Thymus (tissue), 11 donors: ENCODE data around the gene PKD1. TPM values are rescaled to one million over a fixed set of nuclear protein-coding genes. Genes with fewer than 3 reads are reported as not detected.
"Not testable (repeated sequence)": the region's sequence is repeated elsewhere in the genome, so short reads cannot be mapped to it uniquely, and the experiment has no call there.

Source experiments
- DNase-seq, 9 donors: peaks; one replicate each; pipeline ENCODE4 v3.0.0-alpha.2; 2013; ENCODE audit warnings: low spot score in 9 of 9, low read depth in 6 of 9, missing footprints in 1 of 9
- H3K27ac ChIP-seq, 2 donors: one replicate each; pipeline ENCODE4 v1.5.1; 2013; ENCODE audit warnings: control low read depth in 1 of 2, low read depth in 1 of 2, low read length in 1 of 2, mild to moderate bottlenecking in 1 of 2, moderate library complexity in 1 of 2
- H3K27me3 ChIP-seq, 2 donors: one replicate each; pipeline ENCODE4 v1.5.1; 2013; ENCODE audit warnings: low read length in 1 of 2; ENCODE audit not compliant: control insufficient read depth in 2 of 2, insufficient read depth in 1 of 2
- H3K36me3 ChIP-seq, 2 donors: one replicate each; pipeline ENCODE4 v1.5.1; 2013; ENCODE audit warnings: low read length in 1 of 2, mild to moderate bottlenecking in 1 of 2, moderate library complexity in 1 of 2; ENCODE audit not compliant: control insufficient read depth in 2 of 2, insufficient read depth in 2 of 2
- H3K4me1 ChIP-seq, 2 donors: one replicate each; pipeline ENCODE4 v1.5.1; 2013; ENCODE audit warnings: low read length in 2 of 2; ENCODE audit not compliant: control insufficient read depth in 2 of 2, insufficient read depth in 2 of 2
- H3K4me3 ChIP-seq, 2 donors: one replicate each; pipeline ENCODE4 v1.5.1; 2013; ENCODE audit warnings: low read length in 2 of 2, control low read depth in 1 of 2, mild to moderate bottlenecking in 1 of 2
- H3K9me3 ChIP-seq, 2 donors: one replicate each; pipeline ENCODE4 v1.5.1; 2013; ENCODE audit warnings: low read length in 1 of 2, mild to moderate bottlenecking in 1 of 2; ENCODE audit not compliant: control insufficient read depth in 2 of 2, insufficient read depth in 1 of 2
- WGBS: extraction: QIAGEN DNeasy Blood & Tissue Kit; methylation state at CpG from one replicate; pipeline ENCODE4 v1.1.7; 2013; 5-methylcytosine and 5-hydroxymethylcytosine counted together
- polyA plus RNA-seq: library from polyadenylated mRNA; stranded (reverse); fragments of 200-250 nt; gene quantifications from one replicate; pipeline ENCODE4 v1.2.3, GENCODE V29; 2013
- total RNA-seq: library from RNA; stranded (reverse); fragments of 120-200 nt; gene quantifications from one replicate; pipeline ENCODE4 v1.2.4, GENCODE V29; 2013
- donor health status: healthy.

PKD1 gene
- total and polyA plus RNA-seq, 2 donors: 13.4 to 35.3 TPM

GRCh38 chr16:2123706-2124376 lies 11.9 kb downstream of the PKD1 start:
- peaks cover 6 to 22% of the 10 kb centered on the region in 2 donors for H3K4me1 ChIP-seq
- not testable (repeated sequence) for H3K27ac ChIP-seq, H3K36me3 ChIP-seq, H3K4me3 ChIP-seq, H3K9me3 ChIP-seq, DNase-seq, H3K27me3 ChIP-seq
- WGBS: 69% methylated on average over 24 of the region's 27 CpGs

DNA sequence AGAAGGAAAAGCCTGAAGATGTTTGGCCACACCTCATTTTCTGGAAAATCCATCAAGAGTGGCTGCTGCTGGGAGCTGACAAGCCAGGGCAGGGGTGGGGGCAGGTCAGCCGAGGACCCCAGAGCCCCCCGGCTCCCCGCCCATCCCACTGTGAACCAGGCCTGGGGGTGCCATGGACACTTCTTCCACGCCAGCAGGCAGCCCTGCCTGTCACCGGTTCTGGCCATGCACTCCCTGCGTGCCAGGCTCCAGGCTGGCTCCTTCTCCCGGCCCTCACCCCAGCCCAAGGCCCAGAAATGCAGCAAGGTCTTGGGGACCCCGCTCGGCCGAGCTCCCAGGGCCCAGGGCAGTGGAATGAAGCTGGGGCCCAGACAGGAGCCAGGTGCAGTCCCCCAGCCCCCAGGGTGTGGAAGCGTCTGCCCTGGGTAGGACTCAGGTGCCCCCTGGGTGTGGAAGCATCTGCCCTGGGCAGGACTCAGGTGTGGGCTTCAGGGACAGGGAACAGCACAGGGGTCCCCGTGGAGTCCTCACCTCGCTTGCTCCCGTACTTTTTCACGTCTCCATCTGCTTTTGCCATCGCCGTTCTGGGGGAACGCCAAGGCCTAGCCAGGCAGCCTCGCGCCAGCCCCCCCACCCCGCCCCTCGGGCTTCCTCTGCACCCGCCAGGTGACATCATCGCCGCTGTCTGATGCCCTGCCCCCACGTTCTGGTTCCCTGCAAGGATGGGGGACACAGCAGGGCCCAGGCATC lies 12.6 kb downstream of the PKD1 start:
- not testable (repeated sequence) for H3K27me3 ChIP-seq, H3K4me3 ChIP-seq, H3K27ac ChIP-seq, H3K36me3 ChIP-seq, DNase-seq, H3K9me3 ChIP-seq
- 90% methylated on average over 20 of the region's 26 CpGs for WGBS
- peaks cover 6 to 16% of the 10 kb centered on the region in 2 donors for H3K4me1 ChIP-seq

- Histone ChIP-seq H3K27me3 (peaks cover 0 to 6% of the 10 kb centered on the region in 2 donors), H3K27ac (no peak overlapping the region), H3K9me3 (no peaks in the 10 kb centered on the region), H3K4me3 (no peak overlapping the region), H3K36me3 (no peaks in the 10 kb centered on the region), H3K4me1 (peaks cover 6 to 16% of the 10 kb centered on the region in 2 donors)
- no peak for DNase-seq
- WGBS: 96% methylated on average over 17 of the region's 17 CpGs
Observed at GRCh38 chr16:2122429-2122828, 13.3 kb downstream of the PKD1 start.

DNA sequence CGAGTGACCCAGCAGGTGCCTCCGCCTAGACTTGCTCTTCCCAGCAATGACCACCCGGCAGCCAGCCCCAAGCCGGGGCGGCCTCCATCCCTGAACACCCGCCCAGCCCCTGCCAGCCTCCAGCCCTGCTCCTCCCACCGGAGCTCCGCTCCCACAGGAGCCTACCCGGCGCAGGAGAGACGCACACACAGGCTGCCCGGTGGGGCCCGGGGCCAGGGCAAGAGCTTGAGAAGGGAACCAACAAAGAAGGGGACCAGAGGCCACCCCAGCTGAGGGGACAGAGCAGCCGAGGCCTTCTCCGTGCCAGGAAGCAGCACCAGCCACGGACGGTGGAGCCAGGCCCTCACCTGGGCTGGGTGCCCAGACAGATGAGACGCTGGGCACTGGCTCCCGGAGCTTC lies 13.8 kb downstream of the PKD1 start:
- no peak for DNase-seq
- no peak overlapping the region for H3K4me3 ChIP-seq
- peaks cover 6 to 16% of the 10 kb centered on the region in 2 donors for H3K4me1 ChIP-seq
- WGBS: 95% methylated on average over 19 of the region's 19 CpGs
- H3K9me3 ChIP-seq: no peaks in the 10 kb centered on the region
- no peak overlapping the region for H3K27ac ChIP-seq
- H3K27me3 ChIP-seq: peaks cover 0 to 6% of the 10 kb centered on the region in 2 donors
- no peaks in the 10 kb centered on the region for H3K36me3 ChIP-seq

- not testable (repeated sequence) for H3K9me3 ChIP-seq, H3K27me3 ChIP-seq, H3K36me3 ChIP-seq, DNase-seq, H3K27ac ChIP-seq, H3K4me3 ChIP-seq
- H3K4me1 ChIP-seq: peaks cover 6 to 16% of the 10 kb centered on the region in 2 donors
- WGBS: 80% methylated on average over 9 of the region's 9 CpGs
Observed at GRCh38 chr16:2121325-2121724, 14.4 kb downstream of the PKD1 start.

GRCh38 chr16:2117960-2118722 lies 17.6 kb downstream of the PKD1 start:
- WGBS: 94% methylated on average over 27 of the region's 35 CpGs

GRCh38 chr16:2117341-2117740 lies 18.4 kb downstream of the PKD1 start:
- H3K4me1 ChIP-seq, H3K27me3 ChIP-seq, H3K27ac ChIP-seq, H3K36me3 ChIP-seq, H3K9me3 ChIP-seq, H3K4me3 ChIP-seq, DNase-seq: not testable (repeated sequence)
- 97% methylated on average over 24 of the region's 25 CpGs for WGBS

More at GRCh38 chr16:2117960-2118722, 17.6 kb downstream of the PKD1 start:
- H3K4me3 ChIP-seq, H3K4me1 ChIP-seq, H3K9me3 ChIP-seq, H3K27me3 ChIP-seq, H3K36me3 ChIP-seq, DNase-seq, H3K27ac ChIP-seq: not testable (repeated sequence)

- H3K9me3 ChIP-seq, H3K27me3 ChIP-seq, H3K4me1 ChIP-seq, H3K27ac ChIP-seq, DNase-seq, H3K4me3 ChIP-seq: not testable (repeated sequence)
- WGBS: 98% methylated on average over 24 of the region's 24 CpGs
- H3K36me3 ChIP-seq: peaks cover 0 to 16% of the 10 kb centered on the region in 2 donors
Observed at GRCh38 chr16:2116428-2116827, 19.3 kb downstream of the PKD1 start.

DNA sequence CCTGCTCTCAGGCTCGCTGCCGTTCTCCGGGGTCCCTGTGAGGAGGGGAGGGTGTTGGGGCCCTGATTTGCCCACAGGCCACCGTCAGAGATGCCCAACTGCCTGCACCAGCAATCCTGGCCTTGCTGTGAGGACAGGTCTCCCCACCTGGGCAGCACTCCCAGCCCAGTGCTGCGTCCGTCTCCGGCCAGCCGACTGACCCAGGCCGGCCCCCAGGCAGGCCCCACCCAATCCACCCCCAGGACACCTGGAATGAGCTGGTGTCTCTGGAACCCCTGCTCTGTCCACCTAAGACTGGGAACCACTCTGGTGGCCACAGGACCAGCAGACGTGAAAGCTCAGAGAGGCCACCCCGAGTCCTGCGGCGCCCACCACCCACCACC lies 20.1 kb downstream of the PKD1 start:
- no peak overlapping the region for H3K4me3 ChIP-seq
- 98% methylated on average over 13 of the region's 13 CpGs for WGBS
- H3K36me3 ChIP-seq: peaks cover 3 to 25% of the 10 kb centered on the region in 2 donors
- no peaks in the 10 kb centered on the region for H3K4me1 ChIP-seq
- no peak overlapping the region for H3K27ac ChIP-seq
- H3K27me3 ChIP-seq: no peaks in the 10 kb centered on the region
- no peaks in the 10 kb centered on the region for H3K9me3 ChIP-seq
- no peak for DNase-seq
